PC-9 (cell line): ENCODE measurements around the gene PRDM15.

Source experiments
- CTCF ChIP-seq: fragments of 200-600 bp; sonication (generic); conservative IDR thresholded peaks from 2 replicates; pipeline ENCODE4 v1.6.1; 2017; ENCODE audit warnings: mixed run types, antibody characterized with exemption, mild to moderate bottlenecking, moderate library complexity
- EZH2 ChIP-seq: fragments of 200-600 bp; sonication (generic); IDR thresholded peaks from 2 replicates; pipeline ENCODE4 v1.8.0; 2017; ENCODE audit warnings: antibody characterized with exemption, low read depth

- no peak for TF ChIP-seq CTCF
- no peak for TF ChIP-seq EZH2
Measured at GRCh38 chr21:41863439-41863740, 15.8 kb downstream of the PRDM15 start.
